Measurements from ENCODE around the gene ACER1.

GRCh38 chr19:6324757-6325156 is 8.7 kb downstream of the ACER1 start:
- TF ChIP-seq CTCF (IDR thresholded peaks at IDR 0.05) (no peak), POLR2A (IDR thresholded peaks at IDR 0.05) (no peak)

All from esophagus squamous epithelium (tissue), 4 donors.